Effector CD8-positive, alpha-beta T cell (primary cell): ENCODE measurements around the gene TMEM258.
A peak's percentile ranks its signal among the peaks of the same experiment; 100 is the strongest.

Experiments used
- DNase-seq: peaks from one replicate; lab custom pipeline; 2025; lab: John Stamatoyannopoulos, UW

The TMEM258 gene

DNA sequence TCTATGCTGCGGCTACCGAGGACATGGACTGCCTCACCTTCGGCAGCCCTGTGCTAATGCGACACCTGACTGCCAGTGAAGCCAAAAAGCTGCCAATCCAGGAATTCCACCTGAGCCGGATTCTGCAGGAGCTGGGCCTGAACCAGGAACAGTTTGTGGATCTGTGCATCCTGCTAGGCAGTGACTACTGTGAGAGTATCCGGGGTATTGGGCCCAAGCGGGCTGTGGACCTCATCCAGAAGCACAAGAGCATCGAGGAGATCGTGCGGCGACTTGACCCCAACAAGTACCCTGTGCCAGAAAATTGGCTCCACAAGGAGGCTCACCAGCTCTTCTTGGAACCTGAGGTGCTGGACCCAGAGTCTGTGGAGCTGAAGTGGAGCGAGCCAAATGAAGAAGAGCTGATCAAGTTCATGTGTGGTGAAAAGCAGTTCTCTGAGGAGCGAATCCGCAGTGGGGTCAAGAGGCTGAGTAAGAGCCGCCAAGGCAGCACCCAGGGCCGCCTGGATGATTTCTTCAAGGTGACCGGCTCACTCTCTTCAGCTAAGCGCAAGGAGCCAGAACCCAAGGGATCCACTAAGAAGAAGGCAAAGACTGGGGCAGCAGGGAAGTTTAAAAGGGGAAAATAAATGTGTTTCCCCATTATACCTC is 3.6 kb upstream of the TMEM258 start:
- DNase-seq = no peak

DNA sequence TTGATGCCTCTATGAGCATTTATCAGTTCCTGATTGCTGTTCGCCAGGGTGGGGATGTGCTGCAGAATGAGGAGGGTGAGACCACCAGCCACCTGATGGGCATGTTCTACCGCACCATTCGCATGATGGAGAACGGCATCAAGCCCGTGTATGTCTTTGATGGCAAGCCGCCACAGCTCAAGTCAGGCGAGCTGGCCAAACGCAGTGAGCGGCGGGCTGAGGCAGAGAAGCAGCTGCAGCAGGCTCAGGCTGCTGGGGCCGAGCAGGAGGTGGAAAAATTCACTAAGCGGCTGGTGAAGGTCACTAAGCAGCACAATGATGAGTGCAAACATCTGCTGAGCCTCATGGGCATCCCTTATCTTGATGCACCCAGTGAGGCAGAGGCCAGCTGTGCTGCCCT is 3.1 kb upstream of the TMEM258 start:
- DNase-seq = no peak

DNA sequence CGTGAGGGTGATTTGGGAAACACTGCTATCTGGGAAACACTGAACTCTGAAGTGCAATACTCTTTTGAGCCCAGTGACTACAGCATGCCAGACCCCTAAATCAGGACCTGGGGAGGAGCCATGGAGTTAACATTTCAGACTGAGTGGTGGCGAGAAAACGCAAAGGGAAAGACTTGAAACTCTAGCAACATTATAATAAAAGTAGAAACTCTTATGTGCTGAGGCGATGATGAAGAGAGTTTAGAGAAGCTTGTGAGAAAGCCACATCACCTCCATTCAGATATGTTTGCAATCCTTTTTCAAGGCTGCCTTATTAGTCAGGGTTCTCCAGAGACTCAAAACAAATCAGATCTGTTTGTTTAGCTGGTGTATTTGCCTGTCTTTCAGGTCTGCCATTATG is 2.2 kb upstream of the TMEM258 start:
- DNase-seq = no peak

DNA sequence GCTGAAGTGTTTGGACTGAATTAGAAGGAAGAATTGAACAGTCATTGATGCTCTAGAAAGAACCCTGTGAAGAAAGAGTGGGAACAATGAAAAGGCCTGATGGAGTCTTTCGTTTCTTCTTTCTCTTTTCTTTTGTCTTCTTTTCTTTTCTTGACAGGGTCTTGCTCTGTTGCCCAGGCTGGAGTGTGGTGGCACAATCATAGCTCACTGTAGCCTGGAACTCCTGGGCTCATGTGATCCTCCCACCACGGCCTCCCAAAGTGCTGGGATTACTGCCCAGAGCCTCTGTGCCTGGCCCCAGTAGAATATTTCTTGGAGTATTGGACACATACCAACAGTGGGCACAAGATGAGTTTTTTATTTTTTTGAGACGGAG is 1.4 kb upstream of the TMEM258 start:
- no peak for DNase-seq

DNA sequence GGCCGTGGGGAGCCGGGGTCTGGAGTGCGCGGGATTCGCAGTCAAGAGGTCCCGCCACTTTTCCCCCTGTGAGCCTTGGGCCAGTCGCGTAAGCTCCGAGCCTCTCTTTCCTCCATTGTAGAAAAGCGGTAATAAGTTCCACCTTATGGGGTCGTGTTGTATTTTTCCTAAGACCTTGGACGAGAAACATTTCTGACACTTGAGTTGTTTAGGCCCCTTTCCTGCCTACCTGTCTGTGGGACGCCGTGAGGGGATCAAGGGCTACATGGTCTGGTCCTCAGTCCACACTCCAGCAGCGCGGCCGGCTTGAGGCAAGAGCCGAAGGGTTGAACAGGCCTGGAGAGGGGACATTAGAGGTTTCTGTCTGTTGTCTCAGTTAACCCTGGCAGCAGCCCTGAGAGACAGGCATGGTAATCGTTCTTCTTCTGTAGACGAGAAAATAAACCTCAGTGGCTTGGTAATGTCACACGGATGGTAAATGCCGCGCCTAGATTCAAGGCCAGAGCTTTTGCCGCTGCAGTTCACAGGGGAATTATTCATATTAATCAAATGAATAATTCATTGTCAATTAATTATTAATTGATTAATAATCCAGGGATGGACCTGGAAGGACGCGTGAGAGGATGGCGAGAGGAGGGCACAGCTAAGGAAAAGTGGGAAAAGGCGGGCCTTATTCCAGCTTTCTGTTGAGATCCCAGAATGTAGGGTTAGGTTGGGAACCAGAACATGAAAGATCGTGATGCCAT is 857 bp upstream of the TMEM258 start:
- DNase-seq = no peak

DNA sequence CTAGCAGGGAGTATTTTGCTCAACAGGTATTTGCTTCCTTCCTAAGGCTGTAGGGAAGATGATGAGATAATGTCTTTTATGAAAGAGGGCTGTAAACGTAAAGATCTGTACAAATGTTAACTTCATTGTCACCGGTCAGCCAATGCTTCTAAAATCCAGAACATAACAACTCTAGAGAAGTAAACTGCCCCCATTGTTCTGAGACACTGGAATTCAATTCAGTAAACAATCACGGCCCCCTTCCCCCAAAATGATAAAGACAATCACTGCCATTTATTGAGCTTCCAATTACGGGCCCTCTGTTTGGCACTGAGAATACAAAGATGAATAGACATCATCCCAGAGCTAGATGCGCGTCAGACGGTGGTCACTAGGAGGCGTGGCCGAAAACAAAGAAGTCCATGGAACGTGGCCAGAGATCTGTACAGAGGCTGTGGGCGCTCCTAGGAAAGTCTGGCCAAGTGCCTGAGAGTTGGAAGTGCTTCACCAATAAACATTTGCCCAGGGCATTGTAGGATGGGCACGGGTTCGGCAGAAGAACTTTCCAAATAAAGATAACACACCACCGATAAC is 576 bp downstream of the TMEM258 start:
- DNase-seq = peak; percentile 12

DNA sequence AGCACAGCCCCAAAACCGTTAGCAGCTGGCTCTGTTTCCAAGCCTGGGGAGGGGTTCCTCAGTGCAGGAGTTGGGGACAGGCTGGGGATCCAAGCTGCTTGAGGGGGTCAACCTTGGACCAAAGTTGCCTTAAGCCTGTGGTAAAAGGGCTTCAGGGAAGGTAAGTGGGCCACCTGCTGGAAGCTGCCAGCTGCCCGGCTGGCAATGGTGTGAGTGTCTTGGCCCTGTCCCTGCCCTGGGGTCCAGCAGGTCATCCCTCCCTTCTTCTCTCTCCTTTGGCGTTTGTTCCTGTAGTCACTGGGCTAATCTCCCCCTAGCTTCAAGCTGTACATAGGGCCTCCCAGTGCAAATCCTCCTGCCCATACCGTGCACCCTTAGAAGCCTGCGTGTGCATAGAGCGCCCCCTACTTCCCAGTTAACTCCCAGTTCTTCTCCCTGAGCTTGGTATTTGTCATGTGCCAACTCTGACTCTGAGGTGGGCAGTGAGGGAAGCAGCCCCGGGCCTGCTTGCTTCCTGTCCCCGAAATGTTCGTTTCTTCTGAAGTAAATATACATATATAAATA is 4.4 kb downstream of the TMEM258 start:
- DNase-seq = no peak

DNA sequence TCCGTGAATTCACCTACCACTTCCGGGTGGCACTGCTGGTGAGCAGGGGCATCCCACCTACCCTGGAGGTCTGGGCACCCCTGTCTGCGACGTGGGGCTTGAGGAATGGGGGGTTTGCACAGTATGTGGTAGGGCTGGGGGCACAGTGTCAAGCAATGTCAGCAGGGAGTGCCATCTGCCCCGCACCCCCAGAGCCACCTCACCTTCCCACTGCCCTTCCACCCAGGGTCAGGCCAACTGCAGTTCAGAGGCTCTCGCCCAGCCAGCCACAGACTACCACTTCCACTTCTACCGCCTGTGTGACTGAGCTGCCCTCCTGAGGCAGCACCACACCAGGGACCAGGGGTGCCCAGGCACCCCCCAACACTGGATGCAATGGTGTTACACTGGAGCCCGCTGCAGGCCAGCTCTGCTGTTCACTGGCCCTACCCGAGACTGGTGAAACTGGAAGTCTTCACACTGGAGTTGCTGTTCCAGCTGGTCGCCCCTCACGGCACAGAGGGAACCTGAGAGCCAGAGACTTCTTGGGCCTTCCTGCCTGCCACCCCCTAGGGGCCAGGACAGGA is 6.5 kb downstream of the TMEM258 start:
- no peak for DNase-seq

DNA sequence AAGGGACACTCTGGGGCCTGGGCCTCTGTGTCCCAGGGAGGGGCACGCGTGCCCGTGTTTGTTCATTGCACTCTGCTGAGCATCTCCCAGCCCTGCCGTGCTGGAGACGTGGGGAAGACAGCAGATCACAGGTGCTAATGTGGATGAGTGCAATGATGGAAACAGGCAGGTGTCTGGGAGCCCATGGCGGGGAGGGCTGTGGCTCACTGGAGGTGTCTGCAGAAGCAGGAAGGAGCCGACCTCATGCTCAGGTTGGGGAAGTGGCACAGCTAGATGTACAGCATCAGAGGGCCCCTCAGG is 7.9 kb downstream of the TMEM258 start:
- DNase-seq = no peak

DNA sequence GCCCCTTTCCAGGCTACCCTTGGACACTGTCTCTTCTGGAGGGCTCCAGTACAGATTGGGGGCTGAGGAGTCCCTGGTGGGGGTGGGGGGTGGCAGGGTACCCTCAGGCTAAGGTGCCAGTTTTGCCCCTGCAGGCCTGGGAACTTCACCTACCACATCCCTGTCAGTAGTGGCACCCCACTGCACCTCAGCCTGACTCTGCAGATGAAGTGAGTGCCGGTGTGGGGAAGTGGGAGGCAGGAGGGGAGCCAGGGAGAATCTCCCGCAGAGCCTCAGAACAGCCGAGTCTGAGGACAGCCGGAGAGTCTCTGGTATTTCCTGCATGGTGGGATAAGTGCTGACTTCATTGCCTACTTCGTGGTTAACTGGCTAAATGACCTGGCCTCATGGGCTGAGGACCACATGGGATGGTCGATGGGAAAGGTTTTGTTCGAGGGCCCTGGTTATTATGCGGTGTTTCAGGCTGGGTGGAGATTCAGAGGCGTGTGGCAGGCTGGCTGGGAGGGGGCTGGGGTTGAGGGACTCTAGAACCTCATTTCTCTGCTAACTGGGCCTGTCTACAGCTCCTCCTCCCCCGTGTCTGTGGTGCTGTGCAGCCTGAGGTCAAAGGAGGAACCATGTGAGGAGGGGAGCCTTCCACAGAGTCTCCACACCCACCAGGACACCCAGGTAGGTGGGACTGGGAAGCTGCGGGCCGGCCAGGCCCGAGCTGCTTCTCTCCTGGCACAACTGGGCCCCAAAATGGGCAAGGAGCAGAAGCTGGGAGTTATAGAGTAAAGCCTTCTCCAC is 8.5 kb downstream of the TMEM258 start:
- no peak for DNase-seq

DNA sequence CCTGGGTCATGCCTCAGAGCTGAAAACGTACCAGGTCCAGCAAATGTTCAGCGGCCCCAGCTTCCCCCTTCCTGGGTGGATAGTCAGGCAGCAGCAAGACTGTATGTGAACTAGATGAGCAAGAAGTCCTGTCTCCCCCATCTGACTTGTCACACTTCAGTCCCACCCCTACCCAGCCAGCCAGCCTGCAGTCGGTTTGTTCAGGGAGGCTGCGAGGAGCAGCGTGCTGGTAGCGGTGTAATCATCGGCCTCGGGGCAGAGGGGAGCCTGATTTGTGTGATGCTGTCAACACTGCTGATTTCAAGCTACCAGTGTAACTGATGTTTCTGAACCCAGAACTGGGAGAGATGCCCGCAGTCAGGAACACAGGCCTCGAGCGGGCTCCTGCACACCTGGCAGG is 9.6 kb downstream of the TMEM258 start:
- no peak for DNase-seq

DNA sequence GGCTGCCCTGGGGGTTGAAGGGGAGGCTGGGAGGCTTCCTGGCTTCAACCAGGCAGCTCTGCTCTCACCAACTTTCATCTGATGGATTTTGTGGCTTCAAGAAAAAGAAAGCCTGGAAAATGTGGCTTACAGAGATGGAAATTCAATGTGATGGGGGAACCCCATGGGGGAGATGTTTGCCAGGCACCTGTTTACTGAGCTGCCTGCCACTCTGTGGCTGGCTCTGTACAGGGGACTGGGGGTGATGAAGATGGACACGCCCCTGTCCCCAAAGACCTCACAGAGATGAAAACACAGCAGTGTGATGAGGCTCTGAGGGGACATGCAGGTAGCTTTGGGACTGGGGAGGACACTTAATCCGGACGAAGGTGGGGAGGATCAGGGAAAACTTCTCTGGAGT is 10.1 kb downstream of the TMEM258 start:
- no peak for DNase-seq

DNA sequence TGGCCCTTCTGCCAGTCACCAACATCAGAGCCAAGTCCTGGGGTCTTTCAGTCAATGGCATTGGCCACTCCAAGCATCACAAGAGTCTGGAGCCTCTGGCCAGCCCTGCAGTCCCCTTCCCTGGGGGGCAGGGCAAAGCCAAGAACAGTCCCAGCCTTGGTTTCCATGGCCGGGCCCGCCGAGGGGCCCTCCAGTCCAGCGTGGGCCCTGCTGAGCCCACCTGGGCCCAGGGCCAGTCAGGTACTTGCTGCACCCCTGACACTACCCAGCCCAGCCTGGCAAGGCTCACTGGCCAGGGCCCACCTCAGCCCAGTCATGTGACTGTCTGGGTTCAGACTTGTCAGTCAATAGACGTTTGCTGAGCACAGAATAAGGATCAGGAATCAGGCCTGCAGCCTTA is 10.8 kb downstream of the TMEM258 start:
- DNase-seq = no peak

DNA sequence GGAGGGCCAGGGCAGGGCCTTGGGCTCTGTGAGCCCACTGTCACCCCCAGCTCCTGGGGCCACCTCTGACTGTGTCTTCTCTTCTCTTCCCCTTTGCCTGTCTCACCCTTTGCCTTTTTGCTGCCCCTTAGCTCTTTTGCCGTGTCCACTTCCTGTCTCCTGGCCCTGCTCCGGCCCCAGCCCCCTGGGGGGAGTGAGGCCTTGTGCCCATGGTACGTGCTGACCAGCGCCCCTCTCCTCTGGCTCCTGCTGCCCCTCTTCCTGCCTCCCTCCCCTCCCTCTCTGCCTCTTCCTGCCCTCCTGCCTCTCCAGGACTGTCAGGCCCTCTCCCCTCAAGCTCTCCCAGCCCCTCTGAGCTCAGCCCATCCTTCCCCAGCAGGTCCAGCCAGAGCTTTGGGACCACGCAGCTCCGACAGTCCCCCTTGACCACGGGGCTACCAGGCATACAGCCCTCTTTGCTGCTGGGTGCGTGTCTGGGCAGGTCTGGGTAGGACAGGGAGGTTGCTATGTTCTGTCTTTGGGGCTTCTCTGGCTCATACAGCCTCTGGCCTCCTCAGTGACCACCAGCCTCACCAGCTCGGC is 11.7 kb downstream of the TMEM258 start:
- no peak for DNase-seq

DNA sequence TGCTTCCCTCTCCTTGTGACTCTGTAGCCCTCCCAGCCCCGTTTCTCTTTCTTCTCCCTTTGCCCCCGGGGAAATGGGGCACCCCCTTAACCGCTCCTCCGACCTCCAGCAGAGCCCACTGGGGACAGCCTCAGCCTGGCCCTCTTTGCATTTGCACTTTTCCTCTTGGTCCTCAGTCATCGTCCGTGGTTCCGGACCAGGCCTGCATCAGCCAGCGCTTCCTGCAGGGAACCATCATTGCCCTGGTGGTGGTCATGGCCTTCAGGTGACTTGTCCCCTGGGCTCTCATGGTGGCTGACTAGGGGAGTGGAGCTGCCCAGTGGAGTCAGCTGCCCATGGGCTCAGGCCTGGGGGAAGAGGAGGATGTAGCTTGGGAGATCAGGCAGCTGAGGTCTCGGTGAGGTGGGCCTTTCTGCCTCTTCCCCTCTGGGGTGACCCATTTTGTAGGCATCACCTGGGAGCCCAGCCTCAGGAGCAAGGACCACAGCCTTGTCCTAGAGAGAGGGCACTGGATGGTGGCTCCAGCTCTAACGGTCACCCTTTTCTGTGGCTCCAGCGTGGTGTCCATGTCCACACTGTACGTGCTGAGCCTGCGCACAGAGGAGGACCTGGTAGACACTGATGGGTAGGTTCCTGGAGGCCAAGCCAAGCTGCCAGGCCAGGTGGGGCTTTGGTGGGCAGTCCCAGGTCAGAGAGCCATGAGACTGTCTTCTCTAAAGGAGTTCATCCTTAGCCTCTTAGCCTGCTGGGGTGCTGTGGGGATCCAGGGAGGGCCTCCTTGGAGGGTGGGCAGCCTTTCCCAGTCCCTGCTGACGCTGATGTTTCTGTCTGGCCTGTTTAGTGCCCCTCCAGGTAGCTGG is 12.5 kb downstream of the TMEM258 start:
- DNase-seq = no peak

DNA sequence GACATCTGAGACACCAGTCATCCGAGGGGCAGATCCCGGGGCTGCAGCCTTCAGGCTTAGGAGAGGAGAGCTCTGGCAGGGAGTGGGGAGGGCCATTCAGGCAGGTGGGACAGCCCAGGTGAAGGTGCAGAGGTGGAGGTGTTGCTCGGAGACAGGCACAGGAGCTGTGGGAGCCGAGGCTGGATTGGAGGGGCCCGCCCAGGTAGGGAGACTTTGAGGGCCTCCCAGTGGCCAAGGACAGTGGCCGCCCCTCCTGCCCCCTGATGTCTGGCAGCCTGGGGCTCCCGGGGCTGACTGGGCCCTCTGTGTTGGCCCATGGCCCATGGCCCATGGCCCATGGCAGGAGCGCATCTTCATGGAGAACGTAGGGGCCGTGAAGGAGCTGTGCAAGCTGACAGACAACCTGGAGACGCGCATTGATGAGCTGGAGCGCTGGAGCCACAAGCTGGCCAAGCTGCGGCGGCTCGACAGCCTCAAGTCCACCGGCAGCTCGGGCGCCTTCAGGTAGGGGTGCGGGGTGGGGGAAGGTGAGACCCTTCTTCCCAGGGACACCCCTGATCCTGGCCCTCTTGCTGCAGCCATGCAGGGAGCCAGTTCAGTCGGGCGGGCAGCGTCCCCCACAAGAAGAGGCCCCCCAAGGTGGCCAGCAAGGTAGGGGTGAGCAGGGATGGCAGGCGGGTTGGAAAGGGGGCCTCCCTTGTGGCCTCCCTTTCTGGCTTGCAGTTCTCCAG is 13.3 kb downstream of the TMEM258 start:
- no peak for DNase-seq

DNA sequence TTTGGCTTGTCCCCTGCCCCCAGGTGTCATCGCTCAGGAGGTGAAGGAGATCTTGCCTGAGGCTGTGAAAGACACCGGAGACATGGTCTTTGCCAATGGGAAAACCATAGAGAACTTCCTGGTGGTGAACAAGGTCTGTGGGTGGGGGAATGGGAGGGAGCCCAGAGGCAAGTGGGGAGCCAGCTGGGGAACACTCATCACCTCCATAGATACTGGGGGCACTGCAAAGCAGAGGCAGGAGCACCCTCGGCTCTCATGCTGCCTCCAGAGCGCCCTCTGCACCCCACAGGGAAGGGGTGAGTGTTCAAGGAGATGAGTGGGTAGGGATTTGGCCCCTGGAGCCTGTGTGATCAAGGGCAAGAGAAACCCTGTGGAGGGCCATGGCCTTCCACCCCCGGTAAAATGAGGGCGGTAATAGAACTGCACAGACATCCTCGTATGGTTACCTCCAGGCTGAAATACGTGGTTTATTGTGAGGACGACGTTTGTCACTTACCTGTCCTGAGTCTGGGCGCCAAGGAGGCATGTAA is 14.0 kb downstream of the TMEM258 start:
- no peak for DNase-seq

DNA sequence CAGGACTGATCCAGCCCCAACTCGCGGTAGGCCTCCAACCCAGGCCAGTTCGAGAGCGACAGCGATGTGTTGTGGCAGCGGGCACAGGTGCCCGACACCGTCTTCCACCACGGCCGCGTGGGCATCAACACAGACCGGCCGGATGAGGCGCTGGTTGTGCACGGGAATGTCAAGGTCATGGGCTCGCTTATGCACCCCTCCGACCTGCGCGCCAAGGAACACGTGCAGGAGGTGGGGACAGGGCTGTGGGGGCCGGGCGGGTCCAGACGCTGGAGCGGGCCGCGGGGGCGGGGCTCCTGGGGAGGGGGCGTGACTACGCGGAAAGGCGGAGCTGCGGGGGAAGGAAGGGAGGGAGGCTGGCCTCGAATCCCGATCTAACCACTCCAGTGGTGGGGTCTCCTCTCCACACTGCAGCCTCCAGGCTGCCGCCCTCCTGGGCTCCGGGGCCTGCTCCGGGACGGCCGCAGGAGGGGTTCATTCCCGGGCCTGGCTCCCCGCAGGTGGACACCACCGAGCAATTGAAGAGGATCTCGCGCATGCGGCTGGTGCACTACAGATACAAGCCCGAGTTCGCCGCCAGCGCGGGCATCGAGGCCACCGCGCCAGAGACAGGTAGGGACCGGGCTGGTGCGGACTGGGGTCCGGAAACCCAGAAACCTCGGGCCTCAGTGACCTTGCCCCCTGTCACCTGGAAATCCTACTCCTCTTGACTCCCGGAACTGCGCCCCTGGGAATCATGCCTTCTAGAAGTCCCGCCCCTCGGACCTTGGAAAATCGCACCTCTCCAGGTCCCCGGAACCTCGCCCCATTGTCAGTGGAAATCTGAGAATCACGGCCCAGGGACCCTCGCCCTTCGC is 14.9 kb downstream of the TMEM258 start:
- DNase-seq = peak; percentile 65

DNA sequence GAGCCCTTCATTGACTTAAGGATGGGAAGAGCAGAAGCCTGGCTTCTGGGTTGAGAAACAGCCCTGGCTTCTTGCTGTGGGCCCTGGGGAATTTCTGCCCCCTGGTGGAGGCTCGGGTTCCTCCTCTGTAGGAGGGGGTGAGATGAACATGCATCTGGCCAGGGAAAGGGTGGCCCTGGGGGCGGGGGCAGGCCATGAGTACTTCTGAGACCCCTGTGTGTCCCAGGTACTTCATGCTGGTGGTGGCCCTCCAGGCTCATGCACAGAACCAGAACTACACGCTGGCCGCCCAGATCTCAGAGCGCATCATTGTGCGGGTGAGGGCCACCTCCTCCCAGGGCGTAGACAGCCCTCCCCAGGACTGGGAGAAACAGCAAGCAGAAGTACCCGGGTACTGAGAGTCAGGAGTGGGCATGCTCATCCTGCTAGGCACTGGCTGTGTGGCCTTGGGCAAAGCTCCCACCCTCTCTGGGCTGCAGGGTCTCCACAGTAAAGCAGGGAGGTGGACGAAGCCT is 15.8 kb downstream of the TMEM258 start:
- DNase-seq = peak; percentile 19
